BJ (cell line): ENCODE data around the gene TNS1. TPM values are rescaled to one million over a fixed set of nuclear protein-coding genes. Genes with fewer than 3 reads are reported as not detected.

Experiments used
- CTCF ChIA-PET: fragments of 350-600 bp; formaldehyde crosslinking; extraction: SDS; loops from one replicate; lab custom pipeline; 2021; ENCODE audit warnings: antibody characterized with exemption, inconsistent platforms; lab: Yijun Ruan, JAX
- POLR2A ChIA-PET: fragments of 300-600 bp; sonication (Branson Sonifier 250); formaldehyde crosslinking; extraction: SDS; loops from one replicate; lab custom pipeline; 2021; ENCODE audit warnings: antibody characterized with exemption; lab: Charles Lee
- DNase-seq: peaks from one replicate; pipeline ENCODE4 v3.0.0-alpha.2; 2011; ENCODE audit warnings: low read depth
- H3K27me3 ChIP-seq: 2 replicates; pipeline ENCODE4 v1.6.0; 2011; ENCODE audit warnings: low read length; ENCODE audit not compliant: control insufficient read depth, insufficient read depth
- H3K36me3 ChIP-seq: 2 replicates; pipeline ENCODE4 v1.5.1; 2011; ENCODE audit warnings: low read length; ENCODE audit not compliant: control insufficient read depth, insufficient read depth
- H3K4me3 ChIP-seq: 2 replicates; pipeline ENCODE4 v1.5.1; 2011; ENCODE audit warnings: low read depth, mild to moderate bottlenecking, control low read depth, low read length
- polyA plus RNA-seq: library from polyadenylated mRNA; depleted of rRNA; stranded (reverse); fragments of >200 nt; gene quantifications from 2 replicates; pipeline ENCODE4 v1.2.3, GENCODE V29; 2011
- TF ChIP-seq, protein P1 (sequence below): IDR thresholded peaks from 2 replicates; pipeline ENCODE4 v1.5.1; 2011; ENCODE audit warnings: low read depth, mild to moderate bottlenecking, control low read depth, inconsistent platforms, low read length, moderate library complexity; ENCODE audit not compliant: insufficient read depth

TNS1 gene
- polyA plus RNA-seq, 1 experiment = 35.6 TPM

DNA sequence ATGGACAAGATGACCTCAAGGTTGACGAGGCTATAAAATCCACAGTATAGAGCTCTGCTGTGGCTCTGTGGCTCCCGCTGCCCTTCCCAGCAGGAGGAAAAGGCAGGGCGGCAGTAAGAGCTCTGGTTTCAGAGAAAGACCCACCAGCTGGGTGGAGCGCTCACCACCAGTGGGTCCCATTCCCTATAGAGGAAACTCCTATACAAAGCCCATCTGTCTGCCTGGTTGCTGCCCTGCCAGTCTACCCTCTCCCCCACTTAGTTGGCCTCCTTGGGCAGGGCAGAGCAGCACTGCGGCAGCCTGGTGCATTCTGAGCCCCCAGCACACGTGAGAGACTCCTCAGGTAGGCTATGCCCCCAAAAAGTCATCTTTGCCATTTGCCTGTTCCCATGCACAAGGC is 26.5 kb downstream of the TNS1 start:
- DNase-seq = no peak
- TF ChIP-seq, protein P1, sequence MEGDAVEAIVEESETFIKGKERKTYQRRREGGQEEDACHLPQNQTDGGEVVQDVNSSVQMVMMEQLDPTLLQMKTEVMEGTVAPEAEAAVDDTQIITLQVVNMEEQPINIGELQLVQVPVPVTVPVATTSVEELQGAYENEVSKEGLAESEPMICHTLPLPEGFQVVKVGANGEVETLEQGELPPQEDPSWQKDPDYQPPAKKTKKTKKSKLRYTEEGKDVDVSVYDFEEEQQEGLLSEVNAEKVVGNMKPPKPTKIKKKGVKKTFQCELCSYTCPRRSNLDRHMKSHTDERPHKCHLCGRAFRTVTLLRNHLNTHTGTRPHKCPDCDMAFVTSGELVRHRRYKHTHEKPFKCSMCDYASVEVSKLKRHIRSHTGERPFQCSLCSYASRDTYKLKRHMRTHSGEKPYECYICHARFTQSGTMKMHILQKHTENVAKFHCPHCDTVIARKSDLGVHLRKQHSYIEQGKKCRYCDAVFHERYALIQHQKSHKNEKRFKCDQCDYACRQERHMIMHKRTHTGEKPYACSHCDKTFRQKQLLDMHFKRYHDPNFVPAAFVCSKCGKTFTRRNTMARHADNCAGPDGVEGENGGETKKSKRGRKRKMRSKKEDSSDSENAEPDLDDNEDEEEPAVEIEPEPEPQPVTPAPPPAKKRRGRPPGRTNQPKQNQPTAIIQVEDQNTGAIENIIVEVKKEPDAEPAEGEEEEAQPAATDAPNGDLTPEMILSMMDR = no peak
- POLR2A ChIA-PET = no interaction called here
- Histone ChIP-seq H3K27me3 (no peaks in the 10 kb centered on the region), H3K36me3 (peaks cover 22% of the 10 kb centered on the region), H3K4me3 (no peak overlapping the region)
- CTCF ChIA-PET = no interaction called here

DNA sequence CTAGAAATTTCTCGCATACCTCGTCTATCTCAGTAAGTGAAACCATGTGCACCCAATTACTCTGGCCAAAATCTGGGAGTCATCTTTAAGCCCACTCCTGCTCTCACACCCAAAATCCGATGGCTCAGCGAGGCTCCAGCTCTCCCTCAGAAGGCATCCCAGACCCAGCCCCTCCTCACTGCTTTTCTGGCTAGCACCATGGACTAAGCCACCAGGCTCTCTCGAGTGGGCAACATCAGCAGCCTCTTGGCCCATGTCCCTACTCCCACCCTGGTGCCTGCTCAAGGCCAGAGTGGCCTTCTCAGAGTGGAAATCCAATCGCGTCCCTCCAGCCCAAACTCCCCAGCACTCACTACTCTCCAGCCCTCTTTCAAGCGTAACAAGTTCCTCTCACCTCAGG is 27.2 kb downstream of the TNS1 start:
- TF ChIP-seq, protein P1 = no peak
- POLR2A ChIA-PET = no interaction called here
- H3K4me3 ChIP-seq = no peak overlapping the region
- no peaks in the 10 kb centered on the region for H3K27me3 ChIP-seq
- peaks cover 19% of the 10 kb centered on the region for H3K36me3 ChIP-seq
- CTCF ChIA-PET = no interaction called here
- no peak for DNase-seq

DNA sequence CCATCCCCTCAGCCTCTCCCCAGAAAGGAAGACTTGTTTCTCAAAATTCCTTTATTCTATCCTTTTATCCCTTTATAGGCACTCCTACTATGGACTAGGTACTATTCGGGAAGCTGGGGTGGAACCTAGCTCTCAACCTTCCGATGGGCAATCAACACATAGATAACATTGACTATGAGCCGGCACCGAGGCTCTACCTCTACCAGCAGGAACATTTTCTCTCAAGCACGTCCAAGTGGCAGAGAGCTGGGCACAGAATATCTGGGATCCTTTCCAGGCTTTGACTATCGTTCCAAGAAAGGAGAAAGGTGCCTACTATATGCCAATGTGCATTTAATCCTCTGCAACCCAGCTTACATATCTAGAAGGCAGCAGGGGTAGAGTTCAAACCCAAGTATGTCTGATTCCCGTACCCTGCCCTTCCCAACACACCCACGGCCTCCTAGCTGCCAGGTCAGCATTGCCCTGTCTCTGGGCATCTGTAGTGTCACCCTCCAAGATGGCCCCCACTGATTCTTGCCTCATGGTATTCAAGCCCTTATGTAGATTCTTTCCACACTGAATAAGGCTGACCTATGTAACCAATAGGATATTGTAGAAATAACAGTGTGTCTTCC is 28.3 kb downstream of the TNS1 start:
- no peaks in the 10 kb centered on the region for H3K27me3 ChIP-seq
- TF ChIP-seq, protein P1 = no peak
- no peak overlapping the region for H3K4me3 ChIP-seq
- peaks cover 20% of the 10 kb centered on the region for H3K36me3 ChIP-seq
- ChIA-PET CTCF (interaction anchor here (0.9 to 1.1 kb wide), 2 partner anchors 15 to 189 kb away, joined by 4 read pairs; no protein-coding TSS in a partner anchor), POLR2A (no interaction called here)
- no peak for DNase-seq

DNA sequence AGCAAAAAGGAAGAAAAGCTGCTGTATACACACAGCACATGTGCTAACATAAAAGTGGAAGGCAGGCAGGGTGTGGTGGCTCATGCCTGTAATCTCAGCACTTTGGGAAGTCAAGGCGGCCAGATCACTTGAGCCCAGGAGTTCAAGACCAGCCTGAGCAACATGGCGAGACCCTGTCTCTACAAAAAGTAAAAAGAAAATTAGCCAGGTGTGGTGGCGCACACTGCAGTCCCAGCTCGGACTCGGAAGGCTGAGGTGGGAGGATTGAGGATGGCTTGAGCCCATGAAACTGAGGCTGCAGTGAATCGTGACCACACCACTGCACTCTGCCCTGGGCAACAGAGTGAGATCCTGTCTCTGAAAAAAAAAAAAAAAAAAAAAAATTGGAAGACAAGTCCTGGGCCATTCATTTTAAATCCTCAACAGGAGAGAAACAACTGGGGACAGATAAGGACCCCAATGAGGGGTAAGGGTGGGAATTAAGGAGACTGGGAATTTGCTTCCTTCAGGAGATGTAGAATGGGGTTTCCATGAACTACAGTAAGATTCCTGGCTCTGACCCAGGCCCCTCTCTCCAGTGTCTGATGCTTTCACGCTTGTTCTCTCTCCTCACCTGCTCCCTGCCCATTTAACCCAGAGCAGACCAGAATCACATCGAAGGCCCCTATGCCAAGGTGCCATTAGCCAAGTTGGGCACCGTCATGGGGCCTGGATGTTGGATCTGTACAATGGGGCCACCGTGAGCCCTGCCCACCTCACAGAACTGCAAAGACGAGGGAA is 29.6 kb downstream of the TNS1 start:
- ChIA-PET CTCF (interaction anchor here (1.6 kb wide), 1 partner anchor 74 kb away, joined by 7 read pairs; no protein-coding TSS in a partner anchor), POLR2A (no interaction called here)
- H3K4me3 ChIP-seq = no peak overlapping the region

DNA sequence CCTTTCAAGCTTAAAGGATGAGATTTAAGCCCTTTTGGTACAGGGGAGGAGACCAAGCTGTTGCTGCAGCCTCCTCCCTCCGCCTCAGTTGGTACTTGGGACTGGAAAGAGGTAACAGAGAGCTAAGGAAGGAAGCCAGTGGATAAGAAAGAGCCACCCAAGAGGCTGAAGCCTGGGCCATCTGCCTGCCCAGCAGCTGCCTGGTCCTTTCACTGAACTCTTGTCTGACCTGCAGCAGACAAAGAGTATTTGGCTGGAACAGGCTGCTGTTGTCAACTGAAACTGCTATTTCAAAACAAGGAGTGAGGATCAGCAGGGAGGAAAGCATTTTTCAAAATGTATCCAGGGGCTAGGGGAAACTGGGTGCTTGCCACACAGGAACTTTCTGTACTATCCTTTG is 30.3 kb downstream of the TNS1 start:
- H3K36me3 ChIP-seq = peaks cover 16% of the 10 kb centered on the region
- ChIA-PET CTCF (interaction anchor here (1.2 to 1.6 kb wide), 2 partner anchors 62 to 73 kb away, joined by 4 to 7 read pairs; no protein-coding TSS in a partner anchor), POLR2A (no interaction called here)

More for the DNA sequence above, 29.6 kb downstream of the TNS1 start:
- H3K36me3 ChIP-seq = peaks cover 20% of the 10 kb centered on the region
- no peak for DNase-seq
- TF ChIP-seq, protein P1 = no peak
- H3K27me3 ChIP-seq = no peaks in the 10 kb centered on the region

More for the DNA sequence above, 30.3 kb downstream of the TNS1 start:
- Histone ChIP-seq H3K4me3 (no peak overlapping the region), H3K27me3 (no peaks in the 10 kb centered on the region)
- TF ChIP-seq, protein P1 = no peak
- DNase-seq = no peak
